Measurements from ENCODE around the gene CAPN6. TPM values are rescaled to one million over a fixed set of nuclear protein-coding genes. Genes with fewer than 3 reads are reported as not detected.

CAPN6 gene
- polyA plus RNA-seq (ENCODE audit: insufficient read length in 3 of 3), result 10 to 100 TPM; 24.2 to 27.6 (median 25.8) TPM

- peak in 2 of 3 donors; percentile 2 to 19 for DNase-seq (ENCODE audit: low read depth in 3 of 3, low spot score in 2 of 3)
These were observed at the start of gene CAPN6 for GRCh38 chrX:111270339-111270738. Gene CAPN6 (minus strand): TSS chrX:111270483. CDS start chrX:111263936, 6,547 bp downstream.

GRCh38 chrX:111319451-111319850, 49.2 kb upstream of the CAPN6 start:
- no peak for DNase-seq (ENCODE audit: low read depth in 3 of 3, low spot score in 2 of 3)

GRCh38 chrX:111318901-111319300, 48.6 kb upstream of the CAPN6 start:
- no peak for DNase-seq (ENCODE audit: low read depth in 3 of 3, low spot score in 2 of 3)

- no peak for DNase-seq (ENCODE audit: low read depth in 3 of 3, low spot score in 2 of 3)
These were observed 38.8 kb upstream of the CAPN6 start for GRCh38 chrX:111309083-111309482.

- DNase-seq (ENCODE audit: low read depth in 3 of 3, low spot score in 2 of 3), result no peak
These were observed 37.8 kb upstream of the CAPN6 start for GRCh38 chrX:111308039-111308438.

- no peak for DNase-seq (ENCODE audit: low read depth in 3 of 3, low spot score in 2 of 3)
These were observed 32.0 kb upstream of the CAPN6 start for GRCh38 chrX:111302284-111302683.

GRCh38 chrX:111288841-111289240, 18.6 kb upstream of the CAPN6 start:
- no peak for DNase-seq (ENCODE audit: low read depth in 3 of 3, low spot score in 2 of 3)

GRCh38 chrX:111284631-111285293, 14.5 kb upstream of the CAPN6 start:
- no peak for DNase-seq (ENCODE audit: low read depth in 3 of 3, low spot score in 2 of 3)

- DNase-seq (ENCODE audit: low read depth in 3 of 3, low spot score in 2 of 3), result no peak
These were observed 13.2 kb upstream of the CAPN6 start for GRCh38 chrX:111283446-111283845.

- no peak for DNase-seq (ENCODE audit: low read depth in 3 of 3, low spot score in 2 of 3)
These were observed 12.7 kb upstream of the CAPN6 start for GRCh38 chrX:111282991-111283390.

- no peak for DNase-seq (ENCODE audit: low read depth in 3 of 3, low spot score in 2 of 3)
These were observed 11.9 kb upstream of the CAPN6 start for GRCh38 chrX:111282139-111282538.

GRCh38 chrX:111268506-111268905, 1.8 kb downstream of the CAPN6 start:
- no peak for DNase-seq (ENCODE audit: low read depth in 3 of 3, low spot score in 2 of 3)

- DNase-seq (ENCODE audit: low read depth in 3 of 3, low spot score in 2 of 3), result no peak
These were observed 4.8 kb downstream of the CAPN6 start for GRCh38 chrX:111265486-111265885.

GRCh38 chrX:111264385-111264784, 5.9 kb downstream of the CAPN6 start:
- no peak for DNase-seq (ENCODE audit: low read depth in 3 of 3, low spot score in 2 of 3)

GRCh38 chrX:111262086-111262485, 8.2 kb downstream of the CAPN6 start:
- no peak for DNase-seq (ENCODE audit: low read depth in 3 of 3, low spot score in 2 of 3)

- no peak for DNase-seq (ENCODE audit: low read depth in 3 of 3, low spot score in 2 of 3)
These were observed 9.8 kb downstream of the CAPN6 start for GRCh38 chrX:111260451-111260850.

GRCh38 chrX:111259559-111259958, 10.7 kb downstream of the CAPN6 start:
- DNase-seq (ENCODE audit: low read depth in 3 of 3, low spot score in 2 of 3), result no peak

GRCh38 chrX:111257733-111258132, 12.6 kb downstream of the CAPN6 start:
- DNase-seq (ENCODE audit: low read depth in 3 of 3, low spot score in 2 of 3), result peak in 2 of 3 donors; percentile 15 to 18

GRCh38 chrX:111254896-111255693, 15.2 kb downstream of the CAPN6 start:
- DNase-seq (ENCODE audit: low read depth in 3 of 3, low spot score in 2 of 3), result no peak

GRCh38 chrX:111244235-111244750, 26.0 kb downstream of the CAPN6 start:
- no peak for DNase-seq (ENCODE audit: low read depth in 3 of 3, low spot score in 2 of 3)

- no peak for DNase-seq (ENCODE audit: low read depth in 3 of 3, low spot score in 2 of 3)
These were observed 53.9 kb downstream of the CAPN6 start for GRCh38 chrX:111216293-111216801.

- DNase-seq (ENCODE audit: low read depth in 3 of 3, low spot score in 2 of 3), result no peak
These were observed 62.4 kb downstream of the CAPN6 start for GRCh38 chrX:111207851-111208250.
